ENCODE results near the gene SLC6A4. TPM values are rescaled to one million over a fixed set of nuclear protein-coding genes. Genes with fewer than 3 reads are reported as not detected.

The SLC6A4 gene
- total RNA-seq, 1 experiment from 2014 or later: 0.02 TPM

DNA sequence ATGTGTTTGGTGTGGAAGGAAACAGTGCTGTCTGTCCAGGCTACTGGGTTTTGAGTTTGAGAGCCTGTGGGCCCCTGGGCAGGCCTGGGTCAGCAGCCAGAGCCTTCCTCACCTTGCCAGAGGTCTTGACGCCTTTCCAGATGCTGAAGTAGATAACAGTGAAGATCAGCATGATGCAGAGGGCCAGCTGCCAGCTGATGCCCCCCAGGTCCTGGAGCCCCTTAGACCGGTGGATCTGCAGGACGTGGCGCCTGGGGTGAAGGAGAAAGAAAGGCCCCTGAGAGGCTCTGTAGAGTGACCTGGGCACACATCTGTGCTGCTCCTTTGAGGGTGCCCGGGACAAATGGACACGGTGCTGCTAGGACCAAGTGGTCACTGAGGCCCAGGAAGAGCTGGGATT is 18.4 kb downstream of the SLC6A4 start:
- Mint-ChIP-seq H3K36me3 (ENCODE audit: insufficient read depth in 1 of 3, low read depth in 3 of 3) (no peaks in the 10 kb centered on the region; a peak in 2 of 7 replicates), H3K27ac (no peak overlapping the region)

More for the DNA sequence above, 18.4 kb downstream of the SLC6A4 start:
- no peaks in the 10 kb centered on the region for H3K23me2 ChIP-seq (ENCODE audit: insufficient read length, low read depth, low read length, poor library complexity, severe bottlenecking)
- no peak for DNase-seq
- no peak overlapping the region for H3T11ph ChIP-seq (ENCODE audit: low read length)
- H3K4ac ChIP-seq (ENCODE audit: low read depth, low read length): no peak overlapping the region
- H2AK5ac ChIP-seq (ENCODE audit: insufficient read length, low read length): no peak overlapping the region
- no peaks in the 10 kb centered on the region for H3K79me1 ChIP-seq (ENCODE audit: insufficient read depth, low read depth, low read length, poor library complexity, severe bottlenecking)
- H3K23ac ChIP-seq (ENCODE audit: insufficient read length, low read depth, low read length): no peak overlapping the region
- H2BK15ac ChIP-seq (ENCODE audit: low read depth, low read length): no peak overlapping the region
- no peaks in the 10 kb centered on the region for H3K27me3 ChIP-seq (ENCODE audit: insufficient read depth, low read length)
- H4K8ac ChIP-seq (replicated peaks; ENCODE audit: insufficient read length, low read depth, low read length): no peak overlapping the region
- no peaks in the 10 kb centered on the region for H3K79me2 ChIP-seq (ENCODE audit: insufficient read depth, low read length)
- H2BK120ac ChIP-seq (ENCODE audit: low read depth, low read length, poor library complexity, severe bottlenecking): no peak overlapping the region
- WGBS (ENCODE audit: extremely low coverage, insufficient read length, low lambda C conversion rate): no CpG with 5 or more reads among the region's 6 CpGs
- no peaks in the 10 kb centered on the region for H3K4me1 ChIP-seq (ENCODE audit: insufficient read depth, low read length)
- H3K4me1 Mint-ChIP-seq: peaks cover 0 to 9% of the 10 kb centered on the region in 2 experiments; a peak in 2 of 4 replicates
- no peak overlapping the region for H2AFZ ChIP-seq (ENCODE audit: low read length)
- H3K56ac ChIP-seq (ENCODE audit: insufficient read length, low read depth, low read length): no peak overlapping the region
- no peak overlapping the region for H3K4me3 Mint-ChIP-seq
- H3K27ac ChIP-seq (ENCODE audit: insufficient read length, low read depth, low read length): no peak overlapping the region
- no peak overlapping the region for H2BK5ac ChIP-seq (ENCODE audit: insufficient read length, low read length)
- no peak overlapping the region for H3K18ac ChIP-seq (ENCODE audit: insufficient read length, low read depth, low read length)
- H3K4me2 ChIP-seq (ENCODE audit: insufficient read depth, insufficient read length, low read length): no peak overlapping the region
- H3K9ac ChIP-seq (ENCODE audit: extremely low read depth, insufficient read length, low read length): no peak overlapping the region
- no peak overlapping the region for H3K14ac ChIP-seq (ENCODE audit: insufficient read depth, low read length)
- no peak overlapping the region for H4K91ac ChIP-seq (ENCODE audit: insufficient read length, low read depth, low read length)
- H3K9me3 Mint-ChIP-seq: peaks cover 0 to 3% of the 10 kb centered on the region in 2 experiments; a peak in 2 of 5 replicates
- no peaks in the 10 kb centered on the region for H3K9me3 ChIP-seq (ENCODE audit: control insufficient read depth, low read depth, low read length)
- H4K5ac ChIP-seq (ENCODE audit: insufficient read length, low read depth, low read length): no peak overlapping the region
- H3K27me3 Mint-ChIP-seq (ENCODE audit: low read depth): no peaks in the 10 kb centered on the region; the same call in none of the 2 replicates
- no peak for TF ChIP-seq CTCF (conservative IDR thresholded peaks at IDR 0.05)
- H4K20me1 ChIP-seq (ENCODE audit: control insufficient read depth, insufficient read depth, insufficient read length): no peaks in the 10 kb centered on the region
- H2BK12ac ChIP-seq (ENCODE audit: insufficient read length, low read depth, low read length): no peak overlapping the region
- H2BK20ac ChIP-seq (ENCODE audit: low read depth, low read length, poor library complexity, severe bottlenecking): no peak overlapping the region

Data from H9 (cell line).